Astrocyte (in vitro differentiated cells and primary cell): ENCODE measurements around the gene ACMSD. TPM values are rescaled to one million over a fixed set of nuclear protein-coding genes. Genes with fewer than 3 reads are reported as not detected.
A peak's percentile ranks its signal among the peaks of the same experiment; 100 is the strongest.

ENCODE experiments used
- DNase-seq: peaks from one replicate; pipeline ENCODE4 v3.0.0-alpha.2; 2010; ENCODE audit warnings: low read depth
- FAIRE-seq: peaks from 2 replicates; lab custom pipeline; 2011; peaks lifted over from hg19 to GRCh38; lab: Jason Lieb, UNC
- H2AFZ ChIP-seq: 2 replicates; pipeline ENCODE4 v1.6.0; 2012; ENCODE audit warnings: low read depth, low read length, inconsistent platforms
- H3K27ac ChIP-seq: 2 replicates; pipeline ENCODE4 v1.5.1; 2011; ENCODE audit warnings: low read depth, low read length, inconsistent platforms
- H3K27me3 ChIP-seq: 2 replicates; pipeline ENCODE4 v1.6.0; 2011; ENCODE audit warnings: low read length, inconsistent platforms; ENCODE audit not compliant: insufficient read depth
- H3K36me3 ChIP-seq: 2 replicates; pipeline ENCODE4 v1.5.1; 2011; ENCODE audit warnings: low read length, inconsistent platforms; ENCODE audit not compliant: insufficient read depth
- H3K4me1 ChIP-seq: 2 replicates; pipeline ENCODE4 v1.5.1; 2011; ENCODE audit warnings: low read length, inconsistent platforms; ENCODE audit not compliant: insufficient read depth
- H3K4me2 ChIP-seq: 2 replicates; pipeline ENCODE4 v1.6.0; 2012; ENCODE audit warnings: low read length, inconsistent platforms
- H3K4me3 ChIP-seq: 2 replicates; pipeline ENCODE4 v1.5.1; 2011; ENCODE audit warnings: low read depth, mild to moderate bottlenecking, low read length, inconsistent platforms; ENCODE audit not compliant: insufficient read depth
- H3K79me2 ChIP-seq: 2 replicates; pipeline ENCODE4 v1.6.0; 2012; ENCODE audit warnings: mild to moderate bottlenecking, low read length, inconsistent platforms; ENCODE audit not compliant: insufficient read depth
- H3K9ac ChIP-seq: 2 replicates; pipeline ENCODE4 v1.6.0; 2012; ENCODE audit warnings: mild to moderate bottlenecking, low read length, inconsistent platforms
- H3K9me3 ChIP-seq: 2 replicates; pipeline ENCODE4 v1.5.1; 2012; ENCODE audit warnings: low read depth, mild to moderate bottlenecking, low read length, inconsistent platforms; ENCODE audit not compliant: insufficient read depth
- H4K20me1 ChIP-seq: 2 replicates; pipeline ENCODE4 v1.6.0; 2012; ENCODE audit warnings: low read length, inconsistent platforms; ENCODE audit not compliant: insufficient read depth
- H3K27ac Mint-ChIP-seq: one replicate; pipeline ENCODE4 v1.8.0; 2021; ENCODE audit warnings: mild to moderate bottlenecking, mixed read lengths; ENCODE audit not compliant: unreplicated experiment
- H3K27me3 Mint-ChIP-seq: one replicate; pipeline ENCODE4 v1.8.0; 2021; ENCODE audit warnings: low read depth, mixed read lengths; ENCODE audit not compliant: unreplicated experiment
- H3K36me3 Mint-ChIP-seq: one replicate; pipeline ENCODE4 v1.8.0; 2021; ENCODE audit warnings: low read depth, mixed read lengths; ENCODE audit not compliant: unreplicated experiment
- H3K4me1 Mint-ChIP-seq: one replicate; pipeline ENCODE4 v1.8.0; 2021; ENCODE audit warnings: low read depth, mixed read lengths; ENCODE audit not compliant: unreplicated experiment
- H3K4me3 Mint-ChIP-seq: one replicate; pipeline ENCODE4 v1.8.0; 2021; ENCODE audit warnings: mild to moderate bottlenecking, moderate library complexity, mixed read lengths; ENCODE audit not compliant: unreplicated experiment
- H3K9me3 Mint-ChIP-seq: one replicate; pipeline ENCODE4 v1.8.0; 2021; ENCODE audit warnings: mild to moderate bottlenecking, mixed read lengths; ENCODE audit not compliant: unreplicated experiment
- CTCF ChIP-seq: IDR thresholded peaks from 2 replicates; pipeline ENCODE4 v1.5.1; 2011; ENCODE audit warnings: low read depth, mild to moderate bottlenecking, inconsistent platforms, low read length, moderate library complexity; ENCODE audit not compliant: insufficient read depth
- EZH2 ChIP-seq: IDR thresholded peaks from 2 replicates; pipeline ENCODE4 v1.6.1; 2012; ENCODE audit warnings: mild to moderate bottlenecking, low read length, inconsistent platforms; ENCODE audit not compliant: insufficient read depth
- total RNA-seq: library from RNA; stranded (reverse); gene quantifications from 2 replicates; pipeline ENCODE4 v1.2.1, GENCODE V29; 2021

The ACMSD gene
- total RNA-seq, 1 donor from 2014 or later, result not detected

GRCh38 chr2:134835471-134835870 lies 2.9 kb upstream of the ACMSD start:
- Mint-ChIP-seq H3K9me3 (peaks cover 7% of the 10 kb centered on the region), H3K27ac (no peak overlapping the region), H3K36me3 (no peaks in the 10 kb centered on the region), H3K27me3 (no peaks in the 10 kb centered on the region), H3K4me1 (peaks cover 6% of the 10 kb centered on the region), H3K4me3 (no peak overlapping the region)
- Histone ChIP-seq H3K4me2 (no peak overlapping the region), H3K36me3 (no peaks in the 10 kb centered on the region), H3K27ac (no peak overlapping the region), H3K9me3 (no peaks in the 10 kb centered on the region), H3K27me3 (no peaks in the 10 kb centered on the region), H2AFZ (no peak overlapping the region), H3K4me1 (peaks cover 15% of the 10 kb centered on the region), H3K4me3 (no peak overlapping the region), H3K9ac (no peak overlapping the region), H4K20me1 (no peaks in the 10 kb centered on the region), H3K79me2 (no peaks in the 10 kb centered on the region)
- no peak for TF ChIP-seq EZH2
- FAIRE-seq (no peak), DNase-seq (no peak)

- Histone ChIP-seq H3K36me3 (no peaks in the 10 kb centered on the region), H3K4me3 (no peak overlapping the region), H3K4me2 (peak overlapping the region; percentile 74), H3K4me1 (peaks cover 15% of the 10 kb centered on the region), H4K20me1 (no peaks in the 10 kb centered on the region), H3K9ac (peak overlapping the region; percentile 50), H3K79me2 (no peaks in the 10 kb centered on the region), H3K9me3 (no peaks in the 10 kb centered on the region), H2AFZ (peak overlapping the region; percentile 55), H3K27ac (peak overlapping the region; percentile 84), H3K27me3 (no peaks in the 10 kb centered on the region)
- Mint-ChIP-seq H3K4me3 (no peak overlapping the region), H3K36me3 (no peaks in the 10 kb centered on the region), H3K9me3 (peaks cover 7% of the 10 kb centered on the region), H3K27ac (no peak overlapping the region), H3K4me1 (peaks cover 6% of the 10 kb centered on the region), H3K27me3 (no peaks in the 10 kb centered on the region)
- peak; percentile 97 for FAIRE-seq
- TF ChIP-seq EZH2 (no peak), CTCF (no peak)
- DNase-seq, result peak; percentile 97
These were observed 1.4 kb upstream of the ACMSD start for GRCh38 chr2:134836986-134837385.

DNA sequence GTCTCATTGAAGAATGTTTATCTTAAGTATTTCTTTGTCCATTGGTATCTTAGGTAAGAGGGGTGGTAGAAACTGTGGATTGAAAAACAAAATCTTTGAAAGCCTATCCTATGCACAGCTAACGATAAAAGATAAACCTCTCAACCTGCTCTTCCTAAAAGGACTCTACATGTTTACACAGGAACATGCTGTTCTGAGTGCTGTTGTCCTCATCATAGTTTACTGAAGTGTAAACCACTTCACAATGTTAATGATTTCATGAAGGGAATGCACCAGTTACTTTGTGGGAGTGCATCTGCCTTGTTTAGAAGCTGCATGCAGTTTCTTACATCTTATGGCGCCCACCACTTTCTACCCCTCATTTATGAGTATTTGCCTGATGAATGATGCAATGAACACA lies 1.2 kb downstream of the ACMSD start:
- H3K36me3 Mint-ChIP-seq, result no peaks in the 10 kb centered on the region

More for the DNA sequence above, 1.2 kb downstream of the ACMSD start:
- Histone ChIP-seq H3K79me2 (no peaks in the 10 kb centered on the region), H3K4me2 (no peak overlapping the region), H3K4me1 (peaks cover 15% of the 10 kb centered on the region), H3K9me3 (no peaks in the 10 kb centered on the region), H3K9ac (no peak overlapping the region), H3K4me3 (no peak overlapping the region), H3K36me3 (no peaks in the 10 kb centered on the region), H2AFZ (no peak overlapping the region), H3K27ac (no peak overlapping the region), H3K27me3 (no peaks in the 10 kb centered on the region), H4K20me1 (no peaks in the 10 kb centered on the region)
- FAIRE-seq (no peak), DNase-seq (no peak)
- TF ChIP-seq CTCF, result no peak
- no peak for TF ChIP-seq EZH2
- H3K9me3 Mint-ChIP-seq, result peaks cover 7% of the 10 kb centered on the region
- H3K27me3 Mint-ChIP-seq, result peaks cover 4% of the 10 kb centered on the region
- peaks cover 6% of the 10 kb centered on the region for H3K4me1 Mint-ChIP-seq
- no peak overlapping the region for H3K27ac Mint-ChIP-seq
- no peak overlapping the region for H3K4me3 Mint-ChIP-seq
